Measurements from ENCODE around the gene TRMU.

TRMU gene

DNA sequence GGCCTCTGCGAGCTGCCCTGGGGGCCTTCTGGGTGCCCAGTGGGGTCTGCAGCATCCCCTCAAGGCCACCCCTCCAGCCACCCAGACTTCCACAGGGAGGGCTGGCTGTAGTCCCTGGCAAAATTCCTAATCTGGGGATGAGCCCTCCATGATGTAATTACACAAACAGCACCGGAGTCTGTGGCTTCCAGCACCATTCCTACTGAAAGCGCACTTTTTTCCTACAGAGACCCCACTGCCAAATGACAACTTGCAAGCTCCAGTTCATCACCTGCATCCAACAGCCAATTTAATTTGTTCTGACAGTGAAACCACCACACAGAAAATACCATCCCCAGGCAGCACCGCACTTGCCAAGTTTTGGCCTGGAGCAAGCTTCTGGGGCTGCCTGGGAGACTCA, 70.4 kb downstream of the TRMU start:
- in situ Hi-C loops (cut with HindIII; ENCODE audit: low pct_ligation_motif_present, low sequenced_read_pairs) = no loop called here
- no peak overlapping the region for H3K4me3 ChIP-seq (ENCODE audit: low read depth, low read length)
- no peak for DNase-seq
- H3K36me3 ChIP-seq (replicated peaks) = no peaks in the 10 kb centered on the region
- no peak overlapping the region for H3K27ac ChIP-seq
- TF ChIP-seq, protein P1, sequence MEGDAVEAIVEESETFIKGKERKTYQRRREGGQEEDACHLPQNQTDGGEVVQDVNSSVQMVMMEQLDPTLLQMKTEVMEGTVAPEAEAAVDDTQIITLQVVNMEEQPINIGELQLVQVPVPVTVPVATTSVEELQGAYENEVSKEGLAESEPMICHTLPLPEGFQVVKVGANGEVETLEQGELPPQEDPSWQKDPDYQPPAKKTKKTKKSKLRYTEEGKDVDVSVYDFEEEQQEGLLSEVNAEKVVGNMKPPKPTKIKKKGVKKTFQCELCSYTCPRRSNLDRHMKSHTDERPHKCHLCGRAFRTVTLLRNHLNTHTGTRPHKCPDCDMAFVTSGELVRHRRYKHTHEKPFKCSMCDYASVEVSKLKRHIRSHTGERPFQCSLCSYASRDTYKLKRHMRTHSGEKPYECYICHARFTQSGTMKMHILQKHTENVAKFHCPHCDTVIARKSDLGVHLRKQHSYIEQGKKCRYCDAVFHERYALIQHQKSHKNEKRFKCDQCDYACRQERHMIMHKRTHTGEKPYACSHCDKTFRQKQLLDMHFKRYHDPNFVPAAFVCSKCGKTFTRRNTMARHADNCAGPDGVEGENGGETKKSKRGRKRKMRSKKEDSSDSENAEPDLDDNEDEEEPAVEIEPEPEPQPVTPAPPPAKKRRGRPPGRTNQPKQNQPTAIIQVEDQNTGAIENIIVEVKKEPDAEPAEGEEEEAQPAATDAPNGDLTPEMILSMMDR (IDR thresholded peaks at IDR 0.05; ENCODE audit: low read depth, low read length, missing control alignments) = no peak
- H3K27me3 ChIP-seq (replicated peaks) = no peaks in the 10 kb centered on the region

DNA sequence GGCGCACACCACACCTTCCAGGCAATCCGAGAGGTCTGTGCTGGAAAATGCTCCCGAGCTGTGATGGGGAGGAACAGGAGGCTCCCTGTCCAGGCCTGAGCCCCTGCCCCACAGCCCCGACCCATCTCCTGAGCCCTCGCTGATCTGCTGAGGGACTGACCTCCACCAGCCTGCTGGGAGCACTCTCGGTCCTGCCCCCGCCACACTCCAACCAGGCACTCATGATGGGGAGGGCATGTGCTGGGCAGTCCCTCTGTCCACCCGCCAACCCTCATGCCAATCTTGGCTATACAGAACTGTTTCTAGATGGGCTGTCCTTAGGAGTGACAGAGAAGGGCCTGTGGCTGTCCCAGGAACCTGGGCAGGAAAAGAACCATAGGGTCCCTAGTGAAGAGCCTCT, 70.8 kb downstream of the TRMU start:
- DNase-seq = no peak
- no peaks in the 10 kb centered on the region for H3K27me3 ChIP-seq (replicated peaks)
- no peak overlapping the region for H3K27ac ChIP-seq
- TF ChIP-seq, protein P1 (IDR thresholded peaks at IDR 0.05; ENCODE audit: low read depth, low read length, missing control alignments) = no peak
- in situ Hi-C loops (cut with HindIII; ENCODE audit: low pct_ligation_motif_present, low sequenced_read_pairs) = no loop called here
- no peaks in the 10 kb centered on the region for H3K36me3 ChIP-seq (replicated peaks)
- no peak overlapping the region for H3K4me3 ChIP-seq (ENCODE audit: low read depth, low read length)

DNA sequence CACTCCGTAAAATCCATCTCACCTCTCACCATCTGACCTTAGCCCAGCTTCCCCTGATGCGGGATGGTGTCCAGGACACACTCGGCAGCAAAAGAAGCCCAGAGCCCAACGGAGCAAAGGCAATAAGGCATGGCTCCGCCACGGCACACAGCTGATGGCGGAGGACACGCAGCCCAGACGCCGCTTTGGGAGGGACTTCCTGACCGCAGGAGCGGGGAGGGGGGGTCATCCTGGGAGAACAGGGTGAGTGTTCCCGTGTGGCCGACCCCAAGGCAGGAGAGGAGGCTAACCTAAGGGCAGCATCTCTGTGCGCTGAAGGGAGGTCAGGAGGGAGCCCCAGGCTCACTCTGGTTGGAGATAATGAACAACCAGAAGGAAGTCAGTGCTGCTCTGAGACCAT, 71.3 kb downstream of the TRMU start:
- no peaks in the 10 kb centered on the region for H3K27me3 ChIP-seq (replicated peaks)
- TF ChIP-seq, protein P1 (IDR thresholded peaks at IDR 0.05; ENCODE audit: low read depth, low read length, missing control alignments) = no peak
- no peak overlapping the region for H3K4me3 ChIP-seq (ENCODE audit: low read depth, low read length)
- H3K27ac ChIP-seq = no peak overlapping the region
- DNase-seq = no peak
- no peaks in the 10 kb centered on the region for H3K36me3 ChIP-seq (replicated peaks)
- in situ Hi-C loops (cut with HindIII; ENCODE audit: low pct_ligation_motif_present, low sequenced_read_pairs) = no loop called here

Measured in brain microvascular endothelial cell (primary cell).